H7 (cell line): ENCODE data around the gene PKD1L1. TPM values are rescaled to one million over a fixed set of nuclear protein-coding genes. Genes with fewer than 3 reads are reported as not detected.

ENCODE experiments used
- DNase-seq: peaks from one replicate; pipeline ENCODE4 v3.0.0; 2012
- H3K27me3 ChIP-seq: 2 replicates; pipeline ENCODE4 v1.6.0; 2011; ENCODE audit warnings: mild to moderate bottlenecking, low read length; ENCODE audit not compliant: control insufficient read depth, insufficient read depth
- H3K36me3 ChIP-seq: replicated peaks from 2 replicates; pipeline ENCODE4 v1.5.1; 2011; ENCODE audit warnings: low read length; ENCODE audit not compliant: control insufficient read depth, insufficient read depth
- H3K4me3 ChIP-seq: 2 replicates; pipeline ENCODE4 v1.5.1; 2011; ENCODE audit warnings: low read depth, mild to moderate bottlenecking, control low read depth, low read length, moderate library complexity; ENCODE audit not compliant: insufficient read depth
- total RNA-seq: library from RNA; depleted of rRNA; stranded (reverse); fragments of >200 nt; shearing (Covaris generic); gene quantifications from 2 replicates; pipeline ENCODE4 v1.2.3, GENCODE V29; 2014

PKD1L1 gene
- total RNA-seq, 1 experiment from 2014 or later: 0.07 TPM

- no peak for DNase-seq
- H3K4me3 ChIP-seq: no peak overlapping the region
- H3K36me3 ChIP-seq: no peaks in the 10 kb centered on the region
- H3K27me3 ChIP-seq: no peaks in the 10 kb centered on the region
Observed at GRCh38 chr7:47746468-47746867, 201.8 kb downstream of the PKD1L1 start.

GRCh38 chr7:47744883-47745282, 203.4 kb downstream of the PKD1L1 start:
- Histone ChIP-seq H3K36me3 (no peaks in the 10 kb centered on the region), H3K4me3 (no peak overlapping the region), H3K27me3 (no peaks in the 10 kb centered on the region)
- no peak for DNase-seq

GRCh38 chr7:47743965-47744591, 204.2 kb downstream of the PKD1L1 start:
- Histone ChIP-seq H3K4me3 (no peak overlapping the region), H3K36me3 (no peaks in the 10 kb centered on the region), H3K27me3 (no peaks in the 10 kb centered on the region)
- peak; percentile 64 for DNase-seq

GRCh38 chr7:47741984-47742383, 206.3 kb downstream of the PKD1L1 start:
- Histone ChIP-seq H3K36me3 (no peaks in the 10 kb centered on the region), H3K4me3 (no peak overlapping the region), H3K27me3 (no peaks in the 10 kb centered on the region)
- no peak for DNase-seq

GRCh38 chr7:47739891-47740290, 208.4 kb downstream of the PKD1L1 start:
- Histone ChIP-seq H3K27me3 (no peaks in the 10 kb centered on the region), H3K36me3 (no peaks in the 10 kb centered on the region)
- DNase-seq: no peak

GRCh38 chr7:47739301-47739875, 208.9 kb downstream of the PKD1L1 start:
- H3K36me3 ChIP-seq: no peaks in the 10 kb centered on the region
- H3K4me3 ChIP-seq: no peak overlapping the region
- DNase-seq: peak; percentile 72
- no peaks in the 10 kb centered on the region for H3K27me3 ChIP-seq

More at GRCh38 chr7:47739891-47740290, 208.4 kb downstream of the PKD1L1 start:
- H3K4me3 ChIP-seq: no peak overlapping the region

- Histone ChIP-seq H3K27me3 (no peaks in the 10 kb centered on the region), H3K4me3 (no peak overlapping the region), H3K36me3 (no peaks in the 10 kb centered on the region)
- no peak for DNase-seq
Observed at GRCh38 chr7:47738563-47739166, 209.6 kb downstream of the PKD1L1 start.

- H3K36me3 ChIP-seq: no peaks in the 10 kb centered on the region
- H3K27me3 ChIP-seq: no peaks in the 10 kb centered on the region
- H3K4me3 ChIP-seq: no peak overlapping the region
- DNase-seq: no peak
Observed at GRCh38 chr7:47737601-47738000, 210.7 kb downstream of the PKD1L1 start.

- no peak overlapping the region for H3K4me3 ChIP-seq
- no peaks in the 10 kb centered on the region for H3K36me3 ChIP-seq
- DNase-seq: no peak
- H3K27me3 ChIP-seq: no peaks in the 10 kb centered on the region
Observed at GRCh38 chr7:47735431-47736345, 212.6 kb downstream of the PKD1L1 start.

- no peaks in the 10 kb centered on the region for H3K27me3 ChIP-seq
- H3K36me3 ChIP-seq: no peaks in the 10 kb centered on the region
Observed at GRCh38 chr7:47734949-47735291, 213.3 kb downstream of the PKD1L1 start.

GRCh38 chr7:47734287-47734948, 213.8 kb downstream of the PKD1L1 start:
- H3K4me3 ChIP-seq: no peak overlapping the region
- H3K27me3 ChIP-seq: no peaks in the 10 kb centered on the region
- H3K36me3 ChIP-seq: no peaks in the 10 kb centered on the region
- no peak for DNase-seq

More at GRCh38 chr7:47734949-47735291, 213.3 kb downstream of the PKD1L1 start:
- H3K4me3 ChIP-seq: no peak overlapping the region
- DNase-seq: no peak

- no peaks in the 10 kb centered on the region for H3K36me3 ChIP-seq
- H3K27me3 ChIP-seq: no peaks in the 10 kb centered on the region
- H3K4me3 ChIP-seq: no peak overlapping the region
- no peak for DNase-seq
Observed at GRCh38 chr7:47730142-47730541, 218.1 kb downstream of the PKD1L1 start.

GRCh38 chr7:47726047-47726726, 222.1 kb downstream of the PKD1L1 start:
- H3K36me3 ChIP-seq: no peaks in the 10 kb centered on the region
- no peak overlapping the region for H3K4me3 ChIP-seq
- DNase-seq: no peak
- H3K27me3 ChIP-seq: no peaks in the 10 kb centered on the region
